NCI-H1092 treated with DMSO at 0.1 percent for 48 hours (cell line): ENCODE measurements around the gene ARHGAP6.
A peak's percentile ranks its signal among the peaks of the same experiment; 100 is the strongest.
"Not testable (repeated sequence)": the region's sequence is repeated elsewhere in the genome, so short reads cannot be mapped to it uniquely, and the experiment has no call there.

Source experiments
- DNase-seq: peaks from one replicate; lab custom pipeline; 2025; lab: John Stamatoyannopoulos, UW

Gene ARHGAP6

GRCh38 chrX:11164433-11164832, 501.3 kb downstream of the ARHGAP6 start:
- DNase-seq, result no peak

- DNase-seq, result no peak
Measured at GRCh38 chrX:11159149-11159548, 506.6 kb downstream of the ARHGAP6 start.

GRCh38 chrX:11151799-11152559, 513.7 kb downstream of the ARHGAP6 start:
- DNase-seq, result peak; percentile 6

- no peak for DNase-seq
Measured at GRCh38 chrX:11148401-11148800, 517.3 kb downstream of the ARHGAP6 start.

- no peak for DNase-seq
Measured at GRCh38 chrX:11146411-11146810, 519.3 kb downstream of the ARHGAP6 start.

- DNase-seq, result peak; percentile 81
Measured at GRCh38 chrX:11143931-11144678, 521.6 kb downstream of the ARHGAP6 start.

- DNase-seq, result no peak
Measured at GRCh38 chrX:11138498-11139390, 527.0 kb downstream of the ARHGAP6 start.

- DNase-seq, result no peak
Measured at GRCh38 chrX:11137543-11138139, 528.1 kb downstream of the ARHGAP6 start.

- DNase-seq, result no peak
Measured at GRCh38 chrX:11135564-11136185, 530.0 kb downstream of the ARHGAP6 start.

- DNase-seq, result no peak
Measured at GRCh38 chrX:11131146-11131545, 534.6 kb downstream of the ARHGAP6 start.

GRCh38 chrX:11130136-11130535, 535.6 kb downstream of the ARHGAP6 start:
- no peak for DNase-seq

GRCh38 chrX:11129534-11130105, 536.1 kb downstream of the ARHGAP6 start:
- no peak for DNase-seq

GRCh38 chrX:11125060-11125459, 540.7 kb downstream of the ARHGAP6 start:
- no peak for DNase-seq

- no peak for DNase-seq
Measured at GRCh38 chrX:11124112-11124511, 541.6 kb downstream of the ARHGAP6 start.

GRCh38 chrX:11123087-11123486, 542.6 kb downstream of the ARHGAP6 start:
- not testable (repeated sequence) for DNase-seq

- DNase-seq, result no peak
Measured at GRCh38 chrX:11119313-11119943, 546.3 kb downstream of the ARHGAP6 start.

- DNase-seq, result no peak
Measured at GRCh38 chrX:11117745-11118144, 548.0 kb downstream of the ARHGAP6 start.

GRCh38 chrX:11113731-11114130, 552.0 kb downstream of the ARHGAP6 start:
- DNase-seq, result no peak

GRCh38 chrX:11111947-11112346, 553.8 kb downstream of the ARHGAP6 start:
- DNase-seq, result no peak

- peak; percentile 87 for DNase-seq
Measured at GRCh38 chrX:11111037-11111851, 554.5 kb downstream of the ARHGAP6 start, which contains the start of gene HCCS. Gene HCCS (plus strand): TSS chrX:11111332. CDS start chrX:11112061, 729 bp downstream.
